Thyroid gland (tissue), 4 donors: ENCODE results near the gene RNF41.
A peak's percentile ranks its signal among the peaks of the same experiment; 100 is the strongest.

Experiments used
- POLR2A ChIP-seq, 2 donors: fragments of 450-650 bp; IDR thresholded peaks; one replicate each; pipeline ENCODE4 v1.6.1; 2017; ENCODE audit warnings: antibody characterized with exemption in 2 of 2, mild to moderate bottlenecking in 2 of 2, moderate library complexity in 1 of 2
- TF ChIP-seq, protein P1 (sequence below), 6 experiments: fragments of 200-600 bp in 3 of 6; fragments of 450-650 bp in 3 of 6; sonication (generic) in 3 of 6; IDR thresholded peaks; one replicate each; pipeline ENCODE4 v1.5.1; 2016 to 2019; ENCODE audit warnings: antibody characterized with exemption in 6 of 6, mild to moderate bottlenecking in 2 of 6, inconsistent platforms in 1 of 6, moderate library complexity in 1 of 6

DNA sequence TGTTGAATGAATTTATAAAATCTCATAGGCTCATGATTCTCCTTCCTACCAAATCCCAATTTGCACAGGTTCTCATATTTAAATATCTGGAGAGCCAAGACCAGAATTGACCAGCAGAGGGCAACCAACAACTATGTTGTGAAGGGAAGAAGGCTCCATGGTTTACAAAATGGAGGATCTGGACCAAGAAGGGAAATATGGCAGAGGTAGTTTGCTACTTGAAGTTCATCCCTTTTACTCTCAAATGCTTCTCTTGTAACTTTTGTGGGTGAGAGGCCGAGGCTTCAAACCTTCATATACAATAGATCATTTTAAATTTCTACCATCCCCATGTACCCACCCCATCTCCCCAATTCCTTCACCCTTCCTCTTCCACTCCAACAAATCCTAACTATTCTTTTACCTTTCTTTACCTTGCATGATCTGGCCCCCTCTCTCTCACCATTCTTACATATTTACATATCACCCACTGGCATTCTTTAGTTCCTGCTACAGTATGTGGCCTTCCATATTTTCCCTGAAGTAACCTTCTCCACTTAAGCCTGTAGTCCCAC is 28.6 kb downstream of the RNF41 start:
- TF ChIP-seq, protein P1, sequence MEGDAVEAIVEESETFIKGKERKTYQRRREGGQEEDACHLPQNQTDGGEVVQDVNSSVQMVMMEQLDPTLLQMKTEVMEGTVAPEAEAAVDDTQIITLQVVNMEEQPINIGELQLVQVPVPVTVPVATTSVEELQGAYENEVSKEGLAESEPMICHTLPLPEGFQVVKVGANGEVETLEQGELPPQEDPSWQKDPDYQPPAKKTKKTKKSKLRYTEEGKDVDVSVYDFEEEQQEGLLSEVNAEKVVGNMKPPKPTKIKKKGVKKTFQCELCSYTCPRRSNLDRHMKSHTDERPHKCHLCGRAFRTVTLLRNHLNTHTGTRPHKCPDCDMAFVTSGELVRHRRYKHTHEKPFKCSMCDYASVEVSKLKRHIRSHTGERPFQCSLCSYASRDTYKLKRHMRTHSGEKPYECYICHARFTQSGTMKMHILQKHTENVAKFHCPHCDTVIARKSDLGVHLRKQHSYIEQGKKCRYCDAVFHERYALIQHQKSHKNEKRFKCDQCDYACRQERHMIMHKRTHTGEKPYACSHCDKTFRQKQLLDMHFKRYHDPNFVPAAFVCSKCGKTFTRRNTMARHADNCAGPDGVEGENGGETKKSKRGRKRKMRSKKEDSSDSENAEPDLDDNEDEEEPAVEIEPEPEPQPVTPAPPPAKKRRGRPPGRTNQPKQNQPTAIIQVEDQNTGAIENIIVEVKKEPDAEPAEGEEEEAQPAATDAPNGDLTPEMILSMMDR (IDR thresholded peaks at IDR 0.05): peak; percentile 44 to 89 (median 81)
- no peak for TF ChIP-seq POLR2A (IDR thresholded peaks at IDR 0.05)
